GM12878 (cell line): ENCODE results near the gene SYMPK. TPM values are rescaled to one million over a fixed set of nuclear protein-coding genes. Genes with fewer than 3 reads are reported as not detected.

Experiments used
- ATAC-seq: fragments of 200-7000 bp; cut with Tn5 transposase; 3 replicates; pipeline ENCODE4 v1.9.1; 2020; ENCODE audit warnings: mild to moderate bottlenecking, moderate library complexity
- BruUV-seq: library from RNA; stranded (reverse); fragments of 400-500 nt; replicated peaks from 2 replicates; lab custom pipeline; 2021; lab: Mats Ljungman, UMichigan
- CTCF ChIA-PET: fragments of 300-600 bp; sonication (Branson Sonifier 250); formaldehyde crosslinking; extraction: SDS; loops from one replicate; lab custom pipeline; 2021; ENCODE audit warnings: inconsistent platforms; lab: Yijun Ruan, JAX
- POLR2A ChIA-PET: fragments of 350-600 bp; formaldehyde crosslinking; extraction: SDS; loops from one replicate; lab custom pipeline; 2021; ENCODE audit warnings: inconsistent platforms; lab: Charles Lee
- RAD21 ChIA-PET: fragments of 300-600 bp; sonication (Branson Sonifier 250); formaldehyde crosslinking; loops from one replicate; lab custom pipeline; 2023; ENCODE audit warnings: antibody characterized with exemption; ENCODE audit not compliant: unreplicated experiment; lab: Charles Lee
- SMC1A ChIA-PET: fragments of 300-600 bp; sonication (Branson Sonifier 250); formaldehyde crosslinking; loops from one replicate; lab custom pipeline; 2023; ENCODE audit not compliant: unreplicated experiment, uncharacterized antibody; lab: Charles Lee
- DNase-seq: peaks from one replicate; pipeline ENCODE4 v3.0.0-alpha.2; 2011; ENCODE audit warnings: low read depth, low spot score
- FAIRE-seq: peaks from 3 replicates; lab custom pipeline; 2011; peaks lifted over from hg19 to GRCh38; lab: Jason Lieb, UNC
- H2AFZ ChIP-seq: 2 replicates; pipeline ENCODE4 v1.6.0; 2011; ENCODE audit warnings: low read depth, low read length, control low read depth; ENCODE audit not compliant: control insufficient read depth
- H3K27ac ChIP-seq: 2 replicates; pipeline ENCODE4 v1.5.1; 2011; ENCODE audit warnings: control low read depth; ENCODE audit not compliant: control insufficient read depth, insufficient read depth
- H3K27me3 ChIP-seq, 2 experiments: replicated peaks in 1 of 2; 2 replicates each; pipeline versions ENCODE4 v1.6.0 to v1.6.1; 2011; ENCODE audit warnings: low read length in 1 of 2; ENCODE audit not compliant: control insufficient read depth in 2 of 2, insufficient read depth in 2 of 2
- H3K36me3 ChIP-seq, 2 experiments: 2 replicates each; pipeline ENCODE4 v1.5.1; 2011; ENCODE audit warnings: low read length in 1 of 2; ENCODE audit not compliant: control insufficient read depth in 2 of 2, insufficient read depth in 2 of 2
- H3K4me1 ChIP-seq: 2 replicates; pipeline ENCODE4 v1.6.1; 2011; ENCODE audit warnings: mild to moderate bottlenecking, low read length, moderate library complexity, mixed read lengths; ENCODE audit not compliant: control insufficient read depth, insufficient read depth
- H3K4me2 ChIP-seq: 2 replicates; pipeline ENCODE4 v1.6.0; 2011; ENCODE audit warnings: control low read depth; ENCODE audit not compliant: control insufficient read depth, insufficient read depth
- H3K4me3 ChIP-seq: fragments of 200-600 bp; sonication (generic); 2 replicates; pipeline ENCODE4 v1.5.1; 2016
- H3K79me2 ChIP-seq: 2 replicates; pipeline ENCODE4 v1.6.0; 2011; ENCODE audit warnings: low read length; ENCODE audit not compliant: control insufficient read depth, insufficient read depth
- H3K9ac ChIP-seq: 2 replicates; pipeline ENCODE4 v1.8.0; 2011; ENCODE audit warnings: low read length, control low read depth, mixed read lengths; ENCODE audit not compliant: control insufficient read depth, insufficient read depth
- H3K9me3 ChIP-seq: replicated peaks from 3 replicates; pipeline ENCODE4 v1.5.1; 2011; ENCODE audit warnings: mild to moderate bottlenecking, low read length; ENCODE audit not compliant: control insufficient read depth, insufficient read depth
- H4K20me1 ChIP-seq: 2 replicates; pipeline ENCODE4 v1.6.0; 2011; ENCODE audit not compliant: control insufficient read depth, insufficient read depth
- EP300 ChIP-seq, 2 experiments: fragments of 150-350 bp in 1 of 2; IDR thresholded peaks; 2 replicates each; pipeline ENCODE4 v1.6.1; 2011 to 2012; ENCODE audit warnings: low read depth in 2 of 2, low read length in 2 of 2, borderline replicate concordance in 1 of 2, improper control_type of control experiment in 1 of 2, inconsistent platforms in 1 of 2; ENCODE audit not compliant: control insufficient read depth in 1 of 2
- NFIC ChIP-seq: IDR thresholded peaks from 2 replicates; pipeline ENCODE4 v1.6.1; 2012; ENCODE audit warnings: low read depth, mild to moderate bottlenecking, inconsistent platforms, low read length, moderate library complexity
- POLR2A ChIP-seq: IDR thresholded peaks from 2 replicates; pipeline ENCODE4 v1.6.1; 2011; ENCODE audit warnings: low read depth, mild to moderate bottlenecking, low read length
- POLR2AphosphoS5 ChIP-seq: IDR thresholded peaks from 2 replicates; pipeline ENCODE4 v1.6.1; 2011; ENCODE audit warnings: mild to moderate bottlenecking, low read length, inconsistent platforms
- RAD51 ChIP-seq: fragments of 450-650 bp; IDR thresholded peaks from 2 replicates; pipeline ENCODE4 v1.6.1; 2016; ENCODE audit warnings: moderate library complexity, mild to moderate bottlenecking, inconsistent platforms
- TCF12 ChIP-seq: IDR thresholded peaks from 2 replicates; pipeline ENCODE4 v1.6.1; 2011; ENCODE audit warnings: low read depth, mild to moderate bottlenecking, low read length
- WGBS: methylation state at CpG from one replicate; pipeline ENCODE4 v1.1.6; 2016; ENCODE audit warnings: low lambda C conversion rate; ENCODE audit not compliant: insufficient replicate concordance, insufficient coverage; ENCODE audit errors: missing lambda C conversion rate; 5-methylcytosine and 5-hydroxymethylcytosine counted together
- in situ Hi-C: fragments of 300-500 bp; cut with MboI; formaldehyde crosslinking; loops from 9 replicates; pipeline ENCODE4 v1.14.3; 2018; ENCODE audit warnings: mixed read lengths
- intact Hi-C: fragments of 100-400 bp; cut with micrococcal nuclease; formaldehyde crosslinking; loops from one replicate; pipeline ENCODE4 v1.14.2; 2022; ENCODE audit not compliant: unreplicated experiment
- polyA plus RNA-seq, 11 experiments: library from polyadenylated mRNA; depleted of rRNA in 4 of 11; unstranded in 6 of 11; stranded (reverse) in 5 of 11; fragments of >200 nt; fragmentation: Nextera tagmentation in 4 of 11; fragmentation: Illumina TruSeq in 1 of 11; extraction: Ambion mirVana in 4 of 11; extraction: Trizol in 1 of 11; gene quantifications; 1 replicate in 1 of 11; 2 replicates in 10 of 11; pipeline versions ENCODE4 v1.2.1 to v1.2.3, GENCODE V29; 2011 to 2016; ENCODE audit warnings: inconsistent platforms in 2 of 11, missing spikeins in 2 of 11, low read depth in 1 of 11
- total RNA-seq, 4 experiments: library from RNA; depleted of rRNA in 3 of 4; stranded (reverse); fragments of >200 nt in 3 of 4; fragmentation: Illumina TruSeq in 1 of 4; extraction: Trizol in 1 of 4; gene quantifications; 2 replicates each; pipeline versions ENCODE4 v1.2.1 to v1.2.3, GENCODE V29; 2013 to 2021

Gene SYMPK
- total and polyA plus RNA-seq, 10 of the 15 experiments (the other 5 are each of a cell fraction or from before 2014, with no cell fraction given): 0.49 to 109 (median 42.5) TPM

DNA sequence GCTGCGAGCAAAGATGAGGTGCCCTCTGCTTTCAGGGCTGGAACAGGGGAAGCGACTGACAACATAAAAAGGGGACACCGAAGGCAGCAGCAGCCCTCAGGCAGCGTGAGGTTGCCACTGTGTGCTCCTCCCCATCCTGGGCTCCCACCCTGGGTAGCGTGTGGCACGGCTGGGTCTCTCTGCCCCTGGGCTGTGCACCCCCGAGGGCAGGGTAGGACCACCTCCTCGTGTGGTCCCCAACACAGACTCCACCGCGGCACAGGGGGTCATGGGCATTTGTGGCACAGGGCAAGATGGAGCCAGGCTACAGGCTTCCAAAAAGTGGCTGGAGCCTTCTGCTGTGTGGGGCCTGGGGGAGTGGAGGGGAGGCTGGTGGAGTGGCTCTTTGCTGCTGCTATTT, 41.4 kb downstream of the SYMPK start:
- intact Hi-C loops: no loop called here
- peaks cover 15 to 33% of the 10 kb centered on the region in 2 experiments for H3K36me3 ChIP-seq
- H3K9me3 ChIP-seq: no peaks in the 10 kb centered on the region
- no peak overlapping the region for H3K9ac ChIP-seq
- DNase-seq (no peak), ATAC-seq (no peak), FAIRE-seq (no peak)
- no peak overlapping the region for H3K4me3 ChIP-seq
- no peaks in the 10 kb centered on the region for H4K20me1 ChIP-seq
- BruUV-seq: no TSS peak
- ChIA-PET CTCF (no interaction called here), SMC1A (no interaction called here), RAD21 (no interaction called here), POLR2A (no interaction called here)
- no peak overlapping the region for H3K27ac ChIP-seq
- H3K79me2 ChIP-seq: no peaks in the 10 kb centered on the region
- no peak overlapping the region for H2AFZ ChIP-seq
- 92% methylated on average over 10 of the region's 10 CpGs for WGBS
- TF ChIP-seq POLR2A: peak; percentile 43; the same call in 1 of the 2 replicates
- no peak for TF ChIP-seq RAD51
- no peaks in the 10 kb centered on the region for H3K4me1 ChIP-seq
- in situ Hi-C loops: no loop called here
- no peak overlapping the region for H3K4me2 ChIP-seq
- H3K27me3 ChIP-seq: no peaks in the 10 kb centered on the region

DNA sequence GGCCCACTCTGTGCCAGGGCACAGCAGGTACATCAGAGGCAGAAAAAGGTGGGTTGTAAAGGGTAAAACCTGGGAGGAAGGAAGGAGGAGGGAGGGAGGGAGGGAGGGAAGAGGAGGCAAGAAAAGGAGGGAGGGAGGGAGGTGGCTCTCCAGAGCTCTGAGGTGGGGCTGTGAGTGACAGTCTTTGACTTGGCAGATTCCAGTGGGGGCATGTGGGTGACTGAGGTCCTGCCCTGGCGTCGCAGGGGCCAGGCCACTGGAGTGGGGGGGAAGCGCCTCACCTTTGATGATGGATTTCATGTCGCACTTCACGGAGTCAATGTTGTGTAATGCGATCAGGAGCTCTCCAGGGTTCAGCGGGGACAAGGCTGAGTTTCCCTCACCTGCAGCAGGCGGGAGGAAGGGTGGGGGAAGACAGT, 41.8 kb downstream of the SYMPK start:
- FAIRE-seq: no peak
- over 99% methylated on average over 8 of the region's 8 CpGs for WGBS
- in situ Hi-C loops: no loop called here
- no peaks in the 10 kb centered on the region for H3K79me2 ChIP-seq
- H3K4me3 ChIP-seq: no peak overlapping the region
- TF ChIP-seq EP300 (IDR thresholded peaks at IDR 0.05; ENCODE audit: borderline replicate concordance in 1 of 2, control insufficient read depth in 1 of 2, low read depth in 2 of 2, low read length in 2 of 2) (no peak), TCF12 (no peak), NFIC (no peak), POLR2AphosphoS5 (no peak)
- TF ChIP-seq, all 136 proteins: peak for 0
- Histone ChIP-seq H3K4me1 (no peaks in the 10 kb centered on the region), H3K27me3 (no peaks in the 10 kb centered on the region), H3K4me2 (no peak overlapping the region), H2AFZ (no peak overlapping the region), H4K20me1 (no peaks in the 10 kb centered on the region), H3K9ac (no peak overlapping the region), H3K9me3 (no peaks in the 10 kb centered on the region), H3K27ac (no peak overlapping the region), H3K36me3 (peaks cover 15 to 33% of the 10 kb centered on the region in 2 experiments)
- ATAC-seq (no peak), DNase-seq (no peak)
- ChIA-PET POLR2A (no interaction called here), CTCF (no interaction called here), RAD21 (no interaction called here), SMC1A (no interaction called here)
- intact Hi-C loops: no loop called here
- BruUV-seq: no TSS peak
